Measurements from ENCODE around the gene CYTH3.
"Not testable (repeated sequence)": the region's sequence is repeated elsewhere in the genome, so short reads cannot be mapped to it uniquely, and the experiment has no call there.

CYTH3 gene

DNA sequence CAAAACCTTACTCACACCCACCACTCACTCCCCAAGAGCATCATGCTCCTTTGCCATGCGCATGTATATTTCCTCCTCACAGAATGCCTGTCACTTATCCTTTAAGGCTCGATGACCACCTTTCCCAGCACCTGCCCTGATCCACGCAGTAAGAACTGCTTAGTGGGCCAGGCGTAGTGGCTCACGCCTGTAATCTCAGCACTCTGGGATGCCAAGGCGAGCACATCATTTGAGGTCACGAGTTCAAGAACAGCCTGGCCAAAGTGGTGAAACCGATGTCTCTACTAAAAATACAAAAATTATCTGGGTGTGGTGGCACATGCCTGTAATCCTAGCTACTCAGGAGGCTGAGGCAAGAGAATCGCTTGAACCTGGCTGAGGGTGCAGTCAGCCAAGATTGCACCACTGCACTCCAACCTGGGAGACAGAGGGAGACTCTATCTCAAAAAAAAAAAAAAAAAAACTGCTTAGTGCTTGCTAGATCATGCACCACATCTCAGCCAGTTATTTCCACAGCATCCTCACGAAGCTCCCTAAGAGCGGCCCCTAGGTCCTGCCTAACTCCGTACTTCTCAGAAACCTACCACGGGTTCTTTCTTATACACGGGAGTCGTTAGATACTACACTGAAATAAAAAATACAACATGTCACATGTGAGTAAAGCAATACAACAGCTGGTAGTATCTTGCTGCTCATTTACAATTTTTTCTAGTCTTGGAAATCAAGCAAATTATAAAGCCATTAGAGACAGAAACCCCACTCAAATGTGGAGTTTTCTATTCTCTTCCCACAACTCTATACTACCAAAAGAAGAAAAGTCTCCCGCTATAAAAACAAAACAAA, 37.2 kb downstream of the CYTH3 start:
- no peak for ATAC-seq
- no peaks in the 10 kb centered on the region for H3K36me3 Mint-ChIP-seq
- no peak overlapping the region for H3K27ac Mint-ChIP-seq
- H3K4me3 Mint-ChIP-seq: no peak overlapping the region
- H3K27me3 Mint-ChIP-seq: peaks cover 9% of the 10 kb centered on the region
- no peaks in the 10 kb centered on the region for H3K9me3 Mint-ChIP-seq
- H3K4me1 Mint-ChIP-seq: peaks cover 28% of the 10 kb centered on the region

DNA sequence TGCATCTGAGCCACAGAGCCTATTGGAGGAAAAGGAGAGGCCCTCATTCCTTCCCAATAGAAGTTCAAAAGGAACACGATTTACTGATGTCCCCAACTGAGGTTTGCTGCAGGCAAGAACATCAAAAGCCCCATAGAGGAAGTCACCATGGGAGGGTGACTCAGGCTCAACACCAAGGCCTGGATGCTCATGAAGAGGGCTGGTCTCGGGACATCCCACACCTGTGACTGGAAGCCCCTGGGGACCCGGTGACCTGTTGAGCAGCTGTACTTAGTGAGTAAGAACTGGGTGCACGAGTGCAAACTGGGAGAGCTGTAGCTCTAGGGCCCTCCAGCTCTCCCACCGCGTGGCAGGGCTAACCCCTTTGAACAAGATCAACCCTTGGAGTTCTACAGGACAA, 38.0 kb downstream of the CYTH3 start:
- ATAC-seq: peak; percentile 86
- H3K27ac Mint-ChIP-seq: no peak overlapping the region
- H3K4me3 Mint-ChIP-seq: no peak overlapping the region
- H3K4me1 Mint-ChIP-seq: peaks cover 28% of the 10 kb centered on the region
- H3K36me3 Mint-ChIP-seq: no peaks in the 10 kb centered on the region
- H3K9me3 Mint-ChIP-seq: no peaks in the 10 kb centered on the region
- H3K27me3 Mint-ChIP-seq: peaks cover 9% of the 10 kb centered on the region

DNA sequence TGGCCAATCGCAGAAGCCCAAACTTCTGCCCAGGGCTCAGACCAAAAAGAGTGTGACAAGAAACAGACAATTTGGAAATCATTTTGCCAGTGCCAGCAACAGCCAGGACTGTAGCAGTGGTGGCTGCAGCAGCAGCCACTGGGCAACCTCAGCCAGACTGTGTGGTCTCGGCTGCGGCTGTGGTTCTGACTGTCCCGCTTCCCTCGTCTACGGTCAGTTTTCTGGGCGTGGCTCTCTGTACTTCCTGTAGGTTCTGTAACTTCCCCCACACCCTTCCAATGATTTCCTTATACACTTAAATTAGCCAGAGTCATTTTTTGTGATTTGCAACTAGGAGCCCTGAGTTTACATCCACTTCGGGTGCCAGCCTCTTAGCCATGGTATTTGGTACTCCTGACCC, 39.9 kb downstream of the CYTH3 start:
- Mint-ChIP-seq H3K9me3 (no peaks in the 10 kb centered on the region), H3K36me3 (no peaks in the 10 kb centered on the region), H3K27ac (peak overlapping the region; percentile 6), H3K4me3 (peak overlapping the region; percentile 3), H3K27me3 (peaks cover 9% of the 10 kb centered on the region), H3K4me1 (peaks cover 39% of the 10 kb centered on the region)
- peak; percentile 41 for ATAC-seq

DNA sequence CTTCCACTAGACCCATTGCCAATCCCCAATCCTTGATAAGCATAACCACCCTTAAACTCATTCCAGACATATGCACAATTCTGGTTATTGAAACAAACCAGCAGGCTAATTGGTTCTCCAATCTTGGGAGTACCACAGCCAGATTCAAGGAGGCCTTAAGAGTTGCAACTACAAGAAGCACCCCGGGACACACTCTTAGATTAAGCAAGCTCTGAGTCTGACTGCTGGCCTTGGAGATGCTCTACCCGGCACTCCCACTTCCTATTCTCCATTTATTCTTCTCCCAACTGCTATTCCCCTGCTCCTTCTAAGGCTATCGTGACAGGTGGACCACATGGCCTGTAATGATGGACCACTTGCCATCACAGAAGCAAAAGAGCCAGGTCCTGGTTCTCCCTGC, 40.3 kb downstream of the CYTH3 start:
- Mint-ChIP-seq H3K4me1 (peaks cover 39% of the 10 kb centered on the region), H3K9me3 (no peaks in the 10 kb centered on the region), H3K36me3 (no peaks in the 10 kb centered on the region), H3K27ac (peak overlapping the region; percentile 6), H3K27me3 (peaks cover 9% of the 10 kb centered on the region), H3K4me3 (peak overlapping the region; percentile 3)
- no peak for ATAC-seq

DNA sequence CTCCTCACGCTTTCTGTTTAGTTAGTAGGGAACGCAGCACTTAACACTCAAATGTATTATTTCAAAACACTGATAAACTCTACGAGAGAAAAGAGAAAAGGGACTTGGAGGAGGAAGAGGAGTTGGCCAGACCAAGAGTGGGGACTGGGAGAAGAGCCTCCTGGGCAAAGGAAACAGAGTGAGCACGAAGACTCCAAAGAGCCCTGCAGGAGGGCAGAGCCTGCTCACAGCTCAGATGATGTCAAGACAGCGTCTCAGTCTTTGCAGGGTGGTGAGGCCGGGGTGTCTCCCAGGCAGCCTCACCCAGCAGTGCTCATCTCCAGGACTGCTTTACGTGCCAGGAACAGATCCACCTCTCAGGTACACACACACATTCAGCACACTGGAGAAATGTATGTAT, 41.2 kb downstream of the CYTH3 start:
- Mint-ChIP-seq H3K4me1 (peaks cover 39% of the 10 kb centered on the region), H3K36me3 (no peaks in the 10 kb centered on the region), H3K27me3 (peaks cover 9% of the 10 kb centered on the region), H3K9me3 (no peaks in the 10 kb centered on the region), H3K4me3 (no peak overlapping the region), H3K27ac (no peak overlapping the region)
- no peak for ATAC-seq

DNA sequence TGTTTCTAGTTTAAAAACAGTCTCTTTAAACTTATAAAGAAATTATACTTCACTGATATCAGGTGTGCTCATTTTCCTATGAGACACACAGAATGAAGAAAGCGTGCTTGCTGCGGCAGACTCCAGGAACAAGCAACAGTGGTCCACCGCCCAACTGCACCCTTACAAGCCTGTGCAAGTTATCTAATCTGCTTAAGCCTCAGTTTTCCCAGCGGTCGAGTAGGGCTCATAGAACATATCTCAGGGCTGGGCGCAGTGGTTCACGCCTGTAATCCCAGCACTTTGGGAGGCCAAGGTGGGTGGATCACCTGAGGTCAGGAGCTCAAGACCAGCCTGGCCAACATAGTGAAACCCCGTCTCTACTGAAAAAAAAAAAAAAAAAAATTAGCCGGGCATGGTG, 43.1 kb downstream of the CYTH3 start:
- H3K4me1 Mint-ChIP-seq: peaks cover 34% of the 10 kb centered on the region
- H3K4me3 Mint-ChIP-seq, H3K27me3 Mint-ChIP-seq, H3K36me3 Mint-ChIP-seq, H3K9me3 Mint-ChIP-seq, H3K27ac Mint-ChIP-seq, ATAC-seq: not testable (repeated sequence)

DNA sequence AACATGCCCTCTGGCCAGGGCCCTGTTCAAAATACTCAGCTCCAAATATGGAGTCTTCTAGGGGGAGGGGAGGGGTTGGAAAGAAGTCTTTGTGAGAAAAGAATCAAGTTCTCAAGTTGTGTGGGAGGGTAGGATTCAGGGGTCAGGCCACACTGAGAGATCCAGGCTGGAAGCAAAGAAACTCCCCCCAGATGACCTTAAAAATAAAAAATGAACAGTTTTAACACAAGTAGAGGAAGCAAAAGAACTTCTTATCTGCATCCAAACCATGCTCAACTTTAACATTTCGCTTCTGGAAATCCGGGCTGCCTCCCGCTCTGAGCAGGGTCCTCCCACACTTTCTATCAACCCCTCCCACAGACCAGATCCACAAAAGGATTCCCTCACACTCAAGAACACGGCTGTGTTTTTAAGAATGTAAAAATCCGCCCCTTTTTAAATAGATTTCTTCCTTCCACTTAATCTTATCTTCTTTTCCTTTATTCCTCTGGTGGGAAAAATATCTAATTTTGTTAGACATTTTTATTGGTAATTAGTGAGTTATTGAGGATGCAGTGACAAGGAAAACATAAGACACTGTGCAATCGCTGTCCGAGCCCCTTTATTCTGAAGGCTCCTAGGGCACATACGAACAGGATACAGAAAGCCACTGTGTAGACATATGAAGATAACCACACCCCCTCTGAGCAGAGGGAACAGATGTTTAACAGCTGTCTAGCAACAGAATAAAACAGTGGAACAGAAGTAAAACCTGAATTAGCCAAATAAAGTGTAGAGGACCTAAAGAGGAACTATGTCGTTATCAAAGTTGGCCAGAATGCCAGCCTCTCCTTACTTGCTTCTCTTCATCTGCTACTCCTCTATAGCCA, 43.8 kb downstream of the CYTH3 start:
- ATAC-seq: peak; percentile 68
- H3K36me3 Mint-ChIP-seq: no peaks in the 10 kb centered on the region
- no peak overlapping the region for H3K4me3 Mint-ChIP-seq
- H3K4me1 Mint-ChIP-seq: peaks cover 28% of the 10 kb centered on the region
- no peak overlapping the region for H3K27ac Mint-ChIP-seq
- no peaks in the 10 kb centered on the region for H3K9me3 Mint-ChIP-seq
- H3K27me3 Mint-ChIP-seq: peaks cover 9% of the 10 kb centered on the region

DNA sequence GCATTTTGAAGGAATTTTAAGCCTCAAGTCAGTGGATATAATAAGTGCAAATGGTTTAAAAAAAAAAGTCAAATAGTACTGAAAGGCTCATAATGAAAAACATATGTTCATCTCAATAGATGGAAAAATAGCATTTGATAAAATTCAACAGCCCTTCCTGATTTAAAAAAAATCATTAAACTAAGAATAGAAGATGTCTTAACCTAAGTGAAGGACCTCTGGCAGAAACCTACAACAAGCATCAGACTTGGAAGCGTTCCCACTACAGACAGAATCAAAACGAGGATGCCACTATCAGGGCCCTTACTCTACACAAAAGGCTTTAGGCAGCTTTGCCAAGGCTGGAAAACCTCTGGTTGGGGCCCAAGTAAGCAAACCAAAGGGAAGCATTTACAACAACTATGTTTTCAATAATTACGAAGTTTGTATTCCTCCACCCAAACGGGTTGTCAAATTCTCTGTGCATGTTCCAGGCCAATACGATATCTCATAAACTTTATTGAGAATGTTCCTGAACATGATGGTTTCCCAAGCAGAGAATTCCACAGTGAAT, 45.1 kb downstream of the CYTH3 start:
- Mint-ChIP-seq H3K9me3 (no peaks in the 10 kb centered on the region), H3K27ac (no peak overlapping the region), H3K4me1 (peaks cover 19% of the 10 kb centered on the region), H3K36me3 (no peaks in the 10 kb centered on the region), H3K4me3 (no peak overlapping the region), H3K27me3 (peaks cover 5% of the 10 kb centered on the region)
- no peak for ATAC-seq

DNA sequence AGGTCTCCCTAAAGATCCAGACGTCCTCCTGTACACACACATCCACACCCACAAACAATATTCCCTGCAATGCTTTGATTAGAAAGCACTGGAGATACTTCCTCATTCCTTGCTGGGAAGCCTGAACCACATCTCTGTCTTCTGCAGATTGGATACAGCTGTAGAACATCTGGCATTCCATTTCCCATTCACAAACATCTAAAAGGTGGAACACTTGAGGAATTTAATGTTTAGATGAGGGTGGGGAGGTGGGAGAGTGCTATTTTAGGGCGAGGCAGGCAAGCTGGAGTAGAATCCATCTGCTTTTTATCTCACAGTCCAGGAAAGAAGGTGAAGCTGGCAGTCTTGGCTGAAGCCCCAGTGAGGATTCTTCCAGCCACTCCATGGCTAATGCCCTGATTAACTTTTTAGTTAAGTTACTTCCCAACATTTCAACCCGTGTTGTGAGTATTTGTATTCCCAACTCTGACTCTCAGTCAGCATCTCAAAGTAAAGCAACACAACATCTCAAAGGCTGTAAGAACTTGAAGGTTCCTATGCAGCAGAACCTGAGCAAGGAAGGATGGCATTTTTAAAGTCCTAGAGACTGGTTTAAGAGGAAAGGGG, 46.1 kb downstream of the CYTH3 start:
- ATAC-seq: no peak
- H3K27ac Mint-ChIP-seq: no peak overlapping the region
- no peak overlapping the region for H3K4me3 Mint-ChIP-seq
- peaks cover 16% of the 10 kb centered on the region for H3K4me1 Mint-ChIP-seq
- H3K9me3 Mint-ChIP-seq: no peaks in the 10 kb centered on the region
- no peaks in the 10 kb centered on the region for H3K27me3 Mint-ChIP-seq
- H3K36me3 Mint-ChIP-seq: no peaks in the 10 kb centered on the region

DNA sequence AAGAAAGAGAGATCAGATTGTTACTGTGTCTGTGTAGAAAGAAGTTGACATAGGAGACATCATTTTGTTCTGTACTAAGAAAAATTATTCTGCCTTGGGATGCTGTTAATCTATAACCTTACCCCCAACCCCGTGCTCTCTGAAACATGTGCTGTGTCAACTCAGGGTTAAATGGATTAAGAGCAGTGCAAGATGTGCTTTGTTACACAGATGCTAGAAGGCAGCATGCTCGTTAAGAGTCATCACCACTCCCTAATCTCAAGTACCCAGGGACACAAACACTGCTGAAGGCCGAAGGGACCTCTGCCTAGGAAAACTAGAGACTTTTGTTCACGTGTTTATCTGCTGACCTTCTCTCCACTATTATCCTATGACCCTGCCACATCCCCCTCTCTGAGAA, 49.0 kb downstream of the CYTH3 start:
- H3K9me3 Mint-ChIP-seq, ATAC-seq, H3K36me3 Mint-ChIP-seq, H3K27ac Mint-ChIP-seq, H3K4me3 Mint-ChIP-seq, H3K27me3 Mint-ChIP-seq: not testable (repeated sequence)
- peaks cover 15% of the 10 kb centered on the region for H3K4me1 Mint-ChIP-seq

DNA sequence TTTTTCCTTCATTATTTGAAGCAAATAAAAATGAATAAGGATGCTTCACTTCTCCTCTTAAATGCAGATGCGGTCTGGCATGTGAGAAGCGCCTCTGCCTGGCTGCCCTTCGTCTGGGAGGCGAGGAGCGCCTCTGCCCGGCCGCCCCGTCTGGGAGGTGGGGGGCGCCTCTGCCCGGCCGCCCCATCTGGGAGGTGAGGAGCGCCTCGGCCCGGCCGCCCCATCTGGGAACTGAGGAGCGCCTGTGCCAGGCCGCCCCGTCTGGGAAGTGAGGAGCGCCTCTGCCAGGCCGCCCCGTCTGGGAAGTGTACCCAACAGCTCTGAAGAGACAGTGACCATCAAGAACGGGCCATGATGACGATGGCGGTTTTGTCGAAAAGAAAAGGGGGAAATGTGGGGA, 49.4 kb downstream of the CYTH3 start:
- not testable (repeated sequence) for H3K4me3 Mint-ChIP-seq, ATAC-seq, H3K27ac Mint-ChIP-seq, H3K27me3 Mint-ChIP-seq, H3K9me3 Mint-ChIP-seq, H3K36me3 Mint-ChIP-seq
- peaks cover 11% of the 10 kb centered on the region for H3K4me1 Mint-ChIP-seq

DNA sequence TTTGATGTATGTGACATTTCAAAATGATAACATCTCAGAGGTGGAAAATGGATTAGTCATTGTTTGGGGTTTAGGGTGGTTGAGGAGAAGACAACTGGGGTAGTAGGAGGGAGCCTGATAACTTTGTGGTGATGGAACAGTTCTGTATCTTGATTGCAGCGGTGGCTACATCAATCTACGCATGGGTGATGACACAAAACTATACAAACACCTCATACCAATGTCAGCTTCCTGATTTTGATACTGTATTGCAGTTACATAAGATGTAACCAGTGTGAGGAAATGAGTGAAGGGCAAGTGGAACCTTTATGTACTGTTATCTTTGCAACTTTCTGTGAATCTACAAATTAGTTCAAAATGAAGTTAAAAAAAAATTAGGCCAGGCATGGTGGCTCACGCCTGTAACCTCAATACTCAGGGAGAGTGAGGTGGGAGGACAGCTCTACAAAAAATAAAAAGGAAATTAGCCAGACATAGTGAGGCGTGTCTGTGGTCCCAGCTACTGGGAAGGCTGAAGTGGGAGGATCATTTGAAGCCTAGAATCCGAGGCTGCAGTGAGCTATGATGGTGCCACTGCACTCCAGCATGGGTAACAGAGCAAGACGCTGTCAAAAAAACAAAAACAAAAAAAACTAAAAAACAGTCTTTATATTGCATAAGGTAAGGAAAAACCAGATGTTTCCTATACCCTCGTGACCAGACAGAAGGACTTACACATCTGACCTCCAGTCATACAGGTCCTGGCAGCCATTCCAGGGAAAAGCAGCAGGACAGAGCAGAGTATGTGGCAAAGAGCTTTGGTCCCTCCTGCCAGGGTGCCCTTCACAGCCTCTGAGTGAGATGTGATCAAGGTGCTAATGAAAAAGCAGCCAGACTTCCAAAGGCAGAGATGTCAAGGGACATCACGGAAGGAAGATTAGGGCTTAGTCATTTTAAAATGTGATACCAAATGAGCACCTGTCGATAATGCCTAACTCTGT, 50.8 kb downstream of the CYTH3 start:
- Mint-ChIP-seq H3K27ac (no peak overlapping the region), H3K9me3 (no peaks in the 10 kb centered on the region), H3K36me3 (no peaks in the 10 kb centered on the region), H3K4me3 (no peak overlapping the region), H3K27me3 (no peaks in the 10 kb centered on the region), H3K4me1 (peaks cover 10% of the 10 kb centered on the region)
- ATAC-seq: peak; percentile 51

DNA sequence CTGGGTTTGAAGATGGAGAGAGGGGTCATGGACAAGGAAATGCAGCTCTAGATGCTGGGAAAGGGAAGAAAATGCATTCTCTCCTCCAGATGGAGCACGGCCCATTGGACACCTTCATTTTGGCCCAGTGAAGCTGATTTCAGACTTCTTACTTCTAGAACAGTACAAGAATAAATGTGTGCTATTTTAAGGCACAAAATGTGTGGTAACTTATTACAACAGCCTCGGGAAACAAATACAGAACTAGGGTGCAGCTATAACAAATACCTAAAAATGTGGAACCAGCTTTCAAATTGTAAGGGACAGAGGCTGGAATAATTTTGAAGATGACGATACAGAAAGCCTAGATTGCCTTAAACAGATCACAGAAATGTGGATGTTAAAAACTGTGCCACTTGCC, 54.1 kb downstream of the CYTH3 start:
- H3K27ac Mint-ChIP-seq: no peak overlapping the region
- H3K4me1 Mint-ChIP-seq: peaks cover 10% of the 10 kb centered on the region
- no peak overlapping the region for H3K4me3 Mint-ChIP-seq
- H3K9me3 Mint-ChIP-seq: no peaks in the 10 kb centered on the region
- no peaks in the 10 kb centered on the region for H3K27me3 Mint-ChIP-seq
- no peak for ATAC-seq
- no peaks in the 10 kb centered on the region for H3K36me3 Mint-ChIP-seq

DNA sequence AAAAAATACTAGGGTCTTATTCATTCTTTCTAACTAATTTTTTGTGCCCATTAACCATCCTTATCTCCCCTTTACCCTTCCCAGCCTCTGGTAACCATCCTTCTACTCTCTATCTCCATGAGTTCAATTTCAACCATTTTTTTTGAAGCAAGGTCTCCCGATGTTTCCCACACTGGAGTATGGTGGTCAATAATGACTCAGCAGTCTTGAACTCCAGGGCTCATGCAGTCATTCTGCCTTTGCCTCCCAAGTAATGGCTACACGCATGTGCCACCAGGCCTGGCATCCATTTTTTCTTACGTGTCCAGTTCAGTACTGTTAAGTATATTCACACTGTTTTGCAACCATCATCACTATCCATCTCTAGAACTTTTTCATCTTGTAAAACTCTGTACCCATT, 60.4 kb downstream of the CYTH3 start:
- H3K27ac Mint-ChIP-seq: no peak overlapping the region
- ATAC-seq: no peak
- no peaks in the 10 kb centered on the region for H3K36me3 Mint-ChIP-seq
- H3K4me1 Mint-ChIP-seq: peaks cover 6% of the 10 kb centered on the region
- no peak overlapping the region for H3K4me3 Mint-ChIP-seq
- H3K9me3 Mint-ChIP-seq: no peaks in the 10 kb centered on the region
- peaks cover 12% of the 10 kb centered on the region for H3K27me3 Mint-ChIP-seq

Data from stimulated activated memory B cell treated with anti-CD40 and anti-IgM and Interleukin-4, amounts not matched to agents 10 μg/mL and 1 μg/mL and 100 μg/mL, for 72 hours (primary cell).